K562 (cell line): ENCODE results near the gene APOBEC3G. TPM values are rescaled to one million over a fixed set of nuclear protein-coding genes. Genes with fewer than 3 reads are reported as not detected.
A peak's percentile ranks its signal among the peaks of the same experiment; 100 is the strongest.

ENCODE experiments used
- ARHGAP35 ChIP-seq: fragments of 450-650 bp; IDR thresholded peaks from 2 replicates; pipeline ENCODE4 v1.6.1; 2018; ENCODE audit not compliant: partially characterized antibody
- BMI1 ChIP-seq: fragments of 150-350 bp; IDR thresholded peaks from 2 replicates; pipeline ENCODE4 v1.6.1; 2014; ENCODE audit warnings: low read length
- EP400 ChIP-seq: fragments of 450-650 bp; IDR thresholded peaks from 2 replicates; pipeline ENCODE4 v1.6.1; 2017; ENCODE audit warnings: antibody characterized with exemption, mild to moderate bottlenecking, moderate library complexity
- ETS2 ChIP-seq: IDR thresholded peaks from 2 replicates; pipeline ENCODE4 v1.6.1; 2016; ENCODE audit warnings: borderline replicate concordance, missing genetic modification characterization, mild to moderate bottlenecking, moderate library complexity, missing compliant biosample characterization; ENCODE audit not compliant: poor library complexity, severe bottlenecking
- ETV1 ChIP-seq: fragments of 450-650 bp; conservative IDR thresholded peaks from 2 replicates; pipeline ENCODE4 v1.6.1; 2016; ENCODE audit warnings: missing genetic modification characterization, control low read depth, low read depth, missing compliant biosample characterization
- HIVEP1 ChIP-seq: fragments of 250-450 bp; sonication (Bioruptor Pico); IDR thresholded peaks from 2 replicates; pipeline ENCODE4 v1.4.0; 2020; ENCODE audit warnings: mild to moderate bottlenecking
- MAFG ChIP-seq: fragments of 450-650 bp; conservative IDR thresholded peaks from 2 replicates; pipeline ENCODE4 v1.6.1; 2016; ENCODE audit warnings: missing genetic modification characterization, missing compliant biosample characterization
- NCOR1 ChIP-seq: fragments of 450-650 bp; IDR thresholded peaks from 2 replicates; pipeline ENCODE4 v1.6.1; 2016; ENCODE audit warnings: mild to moderate bottlenecking, moderate library complexity
- PYGO2 ChIP-seq: fragments of 450-650 bp; IDR thresholded peaks from 2 replicates; pipeline ENCODE4 v1.6.1; 2016; ENCODE audit warnings: mild to moderate bottlenecking, missing genetic modification characterization, moderate library complexity, missing compliant biosample characterization
- RBM14 ChIP-seq: fragments of 200-400 bp; formaldehyde crosslinking; IDR thresholded peaks from 2 replicates; pipeline ENCODE4 v1.6.1; 2018; ENCODE audit warnings: low read depth, mild to moderate bottlenecking, low read length, moderate library complexity, borderline replicate concordance; ENCODE audit not compliant: insufficient read depth
- SIX5 ChIP-seq, 2 experiments: IDR thresholded peaks; 2 replicates each; pipeline ENCODE4 v1.6.1; 2011; ENCODE audit warnings: low read length in 2 of 2, borderline replicate concordance in 1 of 2, low read depth in 1 of 2, mild to moderate bottlenecking in 1 of 2, moderate library complexity in 1 of 2; ENCODE audit not compliant: insufficient read depth in 1 of 2
- SMARCB1 ChIP-seq: IDR thresholded peaks from 2 replicates; pipeline ENCODE4 v1.6.1; 2011; ENCODE audit warnings: improper control_type of control experiment, low read depth; ENCODE audit not compliant: insufficient read length
- ZKSCAN1 ChIP-seq: fragments of 150-350 bp; IDR thresholded peaks from 2 replicates; pipeline ENCODE4 v1.6.1; 2016; ENCODE audit warnings: low read depth, low read length
- ZNF175 ChIP-seq: fragments of 200-800 bp; sonication (Bioruptor generic); IDR thresholded peaks from 2 replicates; pipeline ENCODE4 v1.6.1; 2016; ENCODE audit warnings: low read depth, mild to moderate bottlenecking, missing genetic modification characterization, missing compliant biosample characterization
- ZNF239 ChIP-seq: fragments of 250-450 bp; sonication (Bioruptor Pico); IDR thresholded peaks from 2 replicates; pipeline ENCODE4 v1.4.0; 2020; ENCODE audit warnings: mild to moderate bottlenecking
- ZNF282 ChIP-seq: sonication (generic); formaldehyde crosslinking; IDR thresholded peaks from 2 replicates; pipeline ENCODE4 v1.8.1; 2023; ENCODE audit warnings: missing genetic modification reagents
- ZNF395 ChIP-seq: fragments of 200-800 bp; sonication (Bioruptor generic); IDR thresholded peaks from 2 replicates; pipeline ENCODE4 v1.6.1; 2017; ENCODE audit warnings: missing genetic modification characterization, missing compliant biosample characterization
- polyA plus RNA-seq, 8 experiments: library from polyadenylated mRNA; depleted of rRNA in 4 of 8; stranded (reverse) in 5 of 8; unstranded in 3 of 8; fragments of >200 nt; fragmentation: Nextera tagmentation in 2 of 8; fragmentation: Illumina TruSeq in 1 of 8; extraction: Ambion mirVana in 2 of 8; extraction: Trizol in 1 of 8; gene quantifications; 2 replicates each; pipeline versions ENCODE4 v1.2.1 to v1.2.3, GENCODE V29; 2011 to 2014; ENCODE audit warnings: inconsistent platforms in 1 of 8, missing spikeins in 1 of 8
- total RNA-seq, 7 experiments: library from RNA; depleted of rRNA in 6 of 7; stranded (reverse); fragments of >200 nt in 6 of 7; fragmentation: Illumina TruSeq in 2 of 7; extraction: Trizol in 2 of 7; gene quantifications; 2 replicates each; pipeline versions ENCODE4 v1.2.1 to v1.2.3, GENCODE V29; 2011 to 2021; ENCODE audit warnings: low replicate concordance in 1 of 7
- TF ChIP-seq, protein P1 (sequence below): fragments of 250-450 bp; sonication (Bioruptor Pico); IDR thresholded peaks from 2 replicates; pipeline ENCODE4 v1.5.0; 2021
- TF ChIP-seq, protein P2 (sequence below): IDR thresholded peaks from 2 replicates; pipeline ENCODE4 v1.6.1; 2014; ENCODE audit warnings: antibody characterized with exemption
- TF ChIP-seq, protein P3 (sequence below): sonication (generic); formaldehyde crosslinking; IDR thresholded peaks from 2 replicates; pipeline ENCODE4 v1.8.1; 2023; ENCODE audit warnings: mild to moderate bottlenecking, missing genetic modification reagents
- TF ChIP-seq, protein P4 (sequence below): fragments of 450-650 bp; formaldehyde crosslinking; IDR thresholded peaks from 2 replicates; pipeline ENCODE4 v1.4.0; 2020; ENCODE audit warnings: mild to moderate bottlenecking, moderate library complexity
- TF ChIP-seq, protein P5 (sequence below): fragments of 250-450 bp; sonication (Bioruptor Pico); IDR thresholded peaks from 2 replicates; pipeline ENCODE4 v1.8.0; 2022; ENCODE audit warnings: moderate library complexity, mild to moderate bottlenecking, inconsistent platforms

Gene APOBEC3G
- total and polyA plus RNA-seq, 9 of the 15 experiments (the other 6 are each of a cell fraction or from before 2014, with no cell fraction given), result 5.2 to 20.8 (median 11.4) TPM

- TF ChIP-seq ZNF395 (CRISPR knock-in tag), result peak; percentile 92
- no peak for TF ChIP-seq SIX5 (IDR thresholded peaks at IDR 0.05; ENCODE audit: borderline replicate concordance in 1 of 2, insufficient read depth in 1 of 2, low read depth in 1 of 2, low read length in 2 of 2)
- no peak for TF ChIP-seq MAFG (tag)
- TF ChIP-seq ZNF282 (CRISPR knock-in tag), result no peak
- TF ChIP-seq HIVEP1 (CRISPR knock-in tag), result peak; percentile 80; the same call in 1 of the 2 replicates
- no peak for TF ChIP-seq ETV1 (tag)
- TF ChIP-seq, protein P1, sequence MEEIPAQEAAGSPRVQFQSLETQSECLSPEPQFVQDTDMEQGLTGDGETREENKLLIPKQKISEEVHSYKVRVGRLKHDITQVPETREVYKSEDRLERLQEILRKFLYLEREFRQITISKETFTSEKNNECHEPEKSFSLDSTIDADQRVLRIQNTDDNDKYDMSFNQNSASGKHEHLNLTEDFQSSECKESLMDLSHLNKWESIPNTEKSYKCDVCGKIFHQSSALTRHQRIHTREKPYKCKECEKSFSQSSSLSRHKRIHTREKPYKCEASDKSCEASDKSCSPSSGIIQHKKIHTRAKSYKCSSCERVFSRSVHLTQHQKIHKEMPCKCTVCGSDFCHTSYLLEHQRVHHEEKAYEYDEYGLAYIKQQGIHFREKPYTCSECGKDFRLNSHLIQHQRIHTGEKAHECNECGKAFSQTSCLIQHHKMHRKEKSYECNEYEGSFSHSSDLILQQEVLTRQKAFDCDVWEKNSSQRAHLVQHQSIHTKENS (CRISPR knock-in tag), result no peak
- TF ChIP-seq BMI1, result no peak
- TF ChIP-seq, protein P2, sequence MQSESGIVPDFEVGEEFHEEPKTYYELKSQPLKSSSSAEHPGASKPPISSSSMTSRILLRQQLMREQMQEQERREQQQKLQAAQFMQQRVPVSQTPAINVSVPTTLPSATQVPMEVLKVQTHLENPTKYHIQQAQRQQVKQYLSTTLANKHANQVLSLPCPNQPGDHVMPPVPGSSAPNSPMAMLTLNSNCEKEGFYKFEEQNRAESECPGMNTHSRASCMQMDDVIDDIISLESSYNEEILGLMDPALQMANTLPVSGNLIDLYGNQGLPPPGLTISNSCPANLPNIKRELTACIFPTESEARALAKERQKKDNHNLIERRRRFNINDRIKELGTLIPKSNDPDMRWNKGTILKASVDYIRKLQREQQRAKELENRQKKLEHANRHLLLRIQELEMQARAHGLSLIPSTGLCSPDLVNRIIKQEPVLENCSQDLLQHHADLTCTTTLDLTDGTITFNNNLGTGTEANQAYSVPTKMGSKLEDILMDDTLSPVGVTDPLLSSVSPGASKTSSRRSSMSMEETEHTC, result no peak
- TF ChIP-seq ZNF175 (CRISPR knock-in tag), result peak; percentile 96
- TF ChIP-seq SMARCB1, result no peak
- no peak for TF ChIP-seq NCOR1
- TF ChIP-seq ZNF239 (CRISPR knock-in tag), result peak; percentile 84
- TF ChIP-seq ZKSCAN1, result no peak
- TF ChIP-seq, protein P3, sequence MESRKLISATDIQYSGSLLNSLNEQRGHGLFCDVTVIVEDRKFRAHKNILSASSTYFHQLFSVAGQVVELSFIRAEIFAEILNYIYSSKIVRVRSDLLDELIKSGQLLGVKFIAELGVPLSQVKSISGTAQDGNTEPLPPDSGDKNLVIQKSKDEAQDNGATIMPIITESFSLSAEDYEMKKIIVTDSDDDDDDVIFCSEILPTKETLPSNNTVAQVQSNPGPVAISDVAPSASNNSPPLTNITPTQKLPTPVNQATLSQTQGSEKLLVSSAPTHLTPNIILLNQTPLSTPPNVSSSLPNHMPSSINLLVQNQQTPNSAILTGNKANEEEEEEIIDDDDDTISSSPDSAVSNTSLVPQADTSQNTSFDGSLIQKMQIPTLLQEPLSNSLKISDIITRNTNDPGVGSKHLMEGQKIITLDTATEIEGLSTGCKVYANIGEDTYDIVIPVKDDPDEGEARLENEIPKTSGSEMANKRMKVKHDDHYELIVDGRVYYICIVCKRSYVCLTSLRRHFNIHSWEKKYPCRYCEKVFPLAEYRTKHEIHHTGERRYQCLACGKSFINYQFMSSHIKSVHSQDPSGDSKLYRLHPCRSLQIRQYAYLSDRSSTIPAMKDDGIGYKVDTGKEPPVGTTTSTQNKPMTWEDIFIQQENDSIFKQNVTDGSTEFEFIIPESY, result no peak
- TF ChIP-seq, protein P4, sequence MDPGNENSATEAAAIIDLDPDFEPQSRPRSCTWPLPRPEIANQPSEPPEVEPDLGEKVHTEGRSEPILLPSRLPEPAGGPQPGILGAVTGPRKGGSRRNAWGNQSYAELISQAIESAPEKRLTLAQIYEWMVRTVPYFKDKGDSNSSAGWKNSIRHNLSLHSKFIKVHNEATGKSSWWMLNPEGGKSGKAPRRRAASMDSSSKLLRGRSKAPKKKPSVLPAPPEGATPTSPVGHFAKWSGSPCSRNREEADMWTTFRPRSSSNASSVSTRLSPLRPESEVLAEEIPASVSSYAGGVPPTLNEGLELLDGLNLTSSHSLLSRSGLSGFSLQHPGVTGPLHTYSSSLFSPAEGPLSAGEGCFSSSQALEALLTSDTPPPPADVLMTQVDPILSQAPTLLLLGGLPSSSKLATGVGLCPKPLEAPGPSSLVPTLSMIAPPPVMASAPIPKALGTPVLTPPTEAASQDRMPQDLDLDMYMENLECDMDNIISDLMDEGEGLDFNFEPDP (CRISPR knock-in tag), result no peak
- no peak for TF ChIP-seq EP400
- TF ChIP-seq, protein P5, sequence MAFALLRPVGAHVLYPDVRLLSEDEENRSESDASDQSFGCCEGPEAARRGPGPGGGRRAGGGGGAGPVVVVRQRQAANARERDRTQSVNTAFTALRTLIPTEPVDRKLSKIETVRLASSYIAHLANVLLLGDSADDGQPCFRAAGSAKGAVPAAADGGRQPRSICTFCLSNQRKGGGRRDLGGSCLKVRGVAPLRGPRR, result no peak
- TF ChIP-seq PYGO2 (tag), result peak; percentile 88
- no peak for TF ChIP-seq ETS2 (tag)
- TF ChIP-seq ARHGAP35, result no peak
- TF ChIP-seq RBM14, result no peak
Measured at GRCh38 chr22:39108487-39108886, 31.4 kb downstream of the APOBEC3G start (continued).
